Measurements from ENCODE around the gene C1orf105. TPM values are rescaled to one million over a fixed set of nuclear protein-coding genes. Genes with fewer than 3 reads are reported as not detected.
A peak's percentile ranks its signal among the peaks of the same experiment; 100 is the strongest.

C1orf105 gene
- total RNA-seq, 1 experiment from 2014 or later = not detected

GRCh38 chr1:172442843-172443565 is 22.5 kb downstream of the C1orf105 start:
- H3K36me3 ChIP-seq = peaks cover 11% of the 10 kb centered on the region
- H3K27me3 ChIP-seq = no peaks in the 10 kb centered on the region
- H3K4me3 ChIP-seq = peak overlapping the region; percentile 90
- no peak for DNase-seq
- no peaks in the 10 kb centered on the region for H3K9me3 ChIP-seq

DNA sequence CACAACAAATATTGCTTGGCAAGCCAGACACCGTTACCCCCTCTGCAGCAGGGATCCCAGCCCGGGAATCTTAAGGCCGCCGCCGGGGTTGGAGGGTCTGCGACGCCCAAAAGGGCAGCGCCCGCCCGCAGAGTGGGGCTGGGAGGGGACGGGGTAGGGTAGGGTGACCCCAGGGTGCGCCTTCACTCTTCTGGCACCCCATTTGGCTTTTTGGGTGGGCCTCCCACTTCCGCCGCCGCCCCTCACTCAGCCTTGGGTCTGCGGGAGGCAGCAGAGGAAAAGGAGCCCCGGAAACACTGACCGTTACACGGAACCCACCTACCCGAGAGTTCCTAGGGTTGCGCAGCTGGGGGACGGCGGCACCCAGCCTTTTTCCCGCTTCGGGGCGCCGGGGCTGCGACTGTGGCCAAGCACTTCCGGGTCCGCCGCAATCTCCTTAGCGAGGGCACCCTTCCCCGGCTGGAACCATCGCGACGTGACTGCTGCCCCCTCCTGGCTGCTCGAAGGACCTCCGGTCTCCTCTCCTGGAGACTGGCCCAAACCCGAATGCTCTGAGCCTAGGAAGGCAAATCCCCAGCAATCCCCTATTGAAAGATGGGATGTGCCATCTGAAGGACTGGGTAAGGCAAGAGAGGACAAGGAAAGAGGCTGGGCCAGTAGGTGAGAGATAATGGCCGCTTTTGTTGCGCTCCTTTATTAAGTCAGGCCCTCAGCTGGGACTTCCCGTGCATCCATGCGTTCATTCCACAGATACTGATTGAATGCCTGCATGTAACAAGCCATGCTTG is 23.4 kb downstream of the C1orf105 start, which contains the start of gene PIGC:
TSS of gene PIGC (minus strand) at position 404 of the 788 bp plus-strand sequence. CDS start 1,447 bp downstream, outside the sequence.
- peak; percentile 90 for DNase-seq

DNA sequence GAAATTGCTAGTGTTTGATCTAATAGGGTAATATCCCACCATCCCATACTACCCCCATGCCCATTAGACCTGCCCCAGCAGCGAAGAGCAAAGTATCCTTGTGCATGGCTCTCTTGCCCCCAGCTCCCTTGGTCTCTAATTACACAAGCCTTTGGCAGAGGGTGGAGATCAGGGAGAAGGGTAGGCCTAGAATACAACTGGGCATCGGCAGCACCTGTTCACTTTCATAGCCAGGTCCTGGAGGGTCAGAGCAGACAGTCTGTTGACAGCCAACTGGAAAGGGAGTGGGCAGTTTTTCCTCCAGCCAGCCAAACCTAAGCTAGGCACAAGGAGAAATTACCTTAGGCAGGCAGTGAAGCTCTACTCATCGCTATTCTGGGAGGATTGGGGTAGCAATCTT is 26.1 kb downstream of the C1orf105 start:
- H3K9me3 ChIP-seq = no peaks in the 10 kb centered on the region
- peaks cover 8% of the 10 kb centered on the region for H3K36me3 ChIP-seq
- no peak overlapping the region for H3K4me3 ChIP-seq
- no peak for DNase-seq
- H3K27me3 ChIP-seq = no peaks in the 10 kb centered on the region

More for the DNA sequence above, 23.4 kb downstream of the C1orf105 start, which contains the start of gene PIGC:
- H3K9me3 ChIP-seq = no peaks in the 10 kb centered on the region
- no peaks in the 10 kb centered on the region for H3K27me3 ChIP-seq
- peaks cover 11% of the 10 kb centered on the region for H3K36me3 ChIP-seq
- H3K4me3 ChIP-seq = peak within 1 kb of the TSS; percentile 90

DNA sequence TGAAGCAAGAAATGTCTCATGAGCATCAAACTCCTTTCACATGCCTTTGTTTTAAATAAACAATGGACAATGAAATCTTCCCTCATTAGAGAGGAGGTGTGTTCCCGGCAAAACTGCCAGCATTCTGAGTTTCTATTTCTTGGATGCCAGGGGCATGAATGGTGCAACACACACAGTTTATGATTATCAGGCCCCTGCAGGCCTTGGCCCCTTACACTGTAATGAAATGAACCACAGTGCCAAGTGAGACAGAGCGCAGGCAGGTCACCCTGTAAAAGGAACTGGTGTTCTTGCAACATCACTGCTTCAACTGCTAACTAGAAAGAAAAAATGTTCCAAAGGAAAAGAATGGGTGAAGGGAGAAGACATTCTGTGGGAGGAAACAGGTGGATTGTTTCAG is 27.2 kb downstream of the C1orf105 start:
- H3K4me3 ChIP-seq = no peak overlapping the region
- H3K36me3 ChIP-seq = peaks cover under 1% of the 10 kb centered on the region
- no peaks in the 10 kb centered on the region for H3K27me3 ChIP-seq
- no peaks in the 10 kb centered on the region for H3K9me3 ChIP-seq
- no peak for DNase-seq

DNA sequence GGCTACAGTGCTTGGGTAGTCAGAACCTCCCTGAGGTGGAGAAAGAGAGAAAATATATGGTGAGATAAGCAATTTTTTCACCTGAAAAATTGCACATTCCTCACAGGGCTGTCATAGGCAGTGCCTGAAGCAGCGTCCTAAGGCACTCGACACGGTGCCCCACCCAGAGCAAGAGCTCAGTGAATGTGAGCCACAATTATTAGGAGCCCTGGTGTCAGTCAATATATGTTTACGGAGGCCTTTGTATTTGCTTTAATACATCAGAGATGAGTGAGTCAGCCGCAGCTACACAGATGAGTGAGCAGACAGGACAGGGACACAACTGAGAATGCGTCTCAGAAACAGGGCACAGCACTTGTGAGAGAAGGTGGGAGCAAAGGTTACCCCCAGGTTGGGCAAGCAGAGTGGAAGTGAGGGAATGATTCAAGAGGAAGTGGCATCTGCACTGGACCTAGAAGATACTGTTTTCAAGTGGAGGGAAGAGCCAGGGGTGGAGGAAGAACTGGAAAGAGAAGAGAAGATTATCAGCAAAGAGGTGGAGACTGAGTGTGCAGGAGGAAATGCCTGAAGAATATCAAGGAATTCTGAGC is 28.6 kb downstream of the C1orf105 start:
- Histone ChIP-seq H3K4me3 (no peak overlapping the region), H3K27me3 (no peaks in the 10 kb centered on the region), H3K36me3 (no peaks in the 10 kb centered on the region; the same call in 1 of the 2 replicates), H3K9me3 (no peaks in the 10 kb centered on the region)
- DNase-seq = no peak

DNA sequence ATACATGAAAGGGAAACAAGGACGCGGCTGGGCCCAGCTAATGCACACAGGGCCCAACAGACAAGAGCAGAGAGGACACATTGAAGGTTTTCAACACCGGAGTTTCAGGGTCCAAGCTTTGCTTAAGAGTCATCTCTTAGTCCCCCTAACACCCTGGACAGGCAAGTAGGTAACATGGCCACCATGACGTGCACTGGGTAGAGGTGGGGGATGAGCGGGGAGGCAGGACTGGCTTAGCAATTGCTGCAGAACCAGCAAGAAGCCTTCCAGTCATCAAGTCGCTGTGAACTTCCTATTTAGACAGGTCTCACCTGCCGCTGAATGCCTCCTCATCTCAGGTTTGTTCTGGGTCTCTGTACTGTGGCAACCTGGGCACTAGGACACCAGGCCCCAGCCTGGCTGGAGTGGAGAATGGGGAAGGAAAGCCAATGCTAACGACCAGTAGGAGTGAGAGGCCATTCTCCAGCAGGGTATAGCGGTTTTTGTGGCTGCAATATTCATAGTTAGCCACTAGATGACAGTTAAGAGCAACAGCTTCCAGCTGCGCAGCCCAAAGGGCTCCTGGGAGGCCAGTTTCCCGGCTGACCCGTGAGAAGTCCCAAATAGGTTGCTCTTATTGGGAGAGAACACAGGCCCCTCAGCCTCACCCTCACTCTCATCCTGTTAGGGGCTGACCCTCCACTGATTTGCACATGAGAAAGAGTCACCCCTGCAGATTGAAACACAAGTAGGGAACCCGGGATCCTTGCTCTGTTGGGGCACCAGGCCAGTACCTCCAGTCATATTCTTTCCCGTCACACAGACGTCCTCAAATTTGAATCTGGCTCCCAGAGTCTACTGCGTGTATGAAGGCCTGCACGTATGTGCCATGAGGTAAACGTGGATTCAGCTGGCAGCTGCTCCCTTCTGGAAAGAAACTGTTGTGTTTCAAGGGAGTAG is 29.4 kb downstream of the C1orf105 start:
- H3K4me3 ChIP-seq = no peak overlapping the region
- no peaks in the 10 kb centered on the region for H3K27me3 ChIP-seq
- no peaks in the 10 kb centered on the region for H3K9me3 ChIP-seq
- DNase-seq = peak; percentile 33
- H3K36me3 ChIP-seq = no peaks in the 10 kb centered on the region; the same call in 1 of the 2 replicates

GRCh38 chr1:172450524-172450885 is 30.0 kb downstream of the C1orf105 start:
- no peaks in the 10 kb centered on the region for H3K27me3 ChIP-seq
- no peaks in the 10 kb centered on the region; the same call in 1 of the 2 replicates for H3K36me3 ChIP-seq
- H3K4me3 ChIP-seq = no peak overlapping the region
- no peak for DNase-seq
- H3K9me3 ChIP-seq = no peaks in the 10 kb centered on the region

DNA sequence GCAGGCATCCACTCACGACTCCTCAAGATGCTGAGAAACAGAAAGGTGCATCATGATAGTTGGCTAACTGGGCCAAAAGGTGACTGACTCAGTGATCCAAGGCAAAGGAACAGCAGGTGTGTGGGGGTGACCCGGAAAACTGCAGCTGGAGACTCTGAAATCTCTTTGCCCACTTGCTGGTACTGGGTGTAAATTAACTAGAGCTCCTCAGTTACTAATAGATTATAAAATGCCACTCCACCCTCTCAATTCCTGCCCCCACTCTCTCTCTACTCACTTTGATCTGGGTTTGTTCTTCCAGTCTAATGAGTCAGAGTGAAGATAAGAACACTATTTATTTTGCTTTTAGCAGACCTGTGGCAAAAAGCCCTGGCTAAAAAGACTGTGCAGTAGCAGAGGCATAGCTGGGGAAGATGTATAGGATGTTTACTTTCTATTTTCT is 30.5 kb downstream of the C1orf105 start:
- no peaks in the 10 kb centered on the region; the same call in 1 of the 2 replicates for H3K36me3 ChIP-seq
- H3K9me3 ChIP-seq = no peaks in the 10 kb centered on the region
- DNase-seq = peak; percentile 37
- no peaks in the 10 kb centered on the region for H3K27me3 ChIP-seq
- no peak overlapping the region for H3K4me3 ChIP-seq

DNA sequence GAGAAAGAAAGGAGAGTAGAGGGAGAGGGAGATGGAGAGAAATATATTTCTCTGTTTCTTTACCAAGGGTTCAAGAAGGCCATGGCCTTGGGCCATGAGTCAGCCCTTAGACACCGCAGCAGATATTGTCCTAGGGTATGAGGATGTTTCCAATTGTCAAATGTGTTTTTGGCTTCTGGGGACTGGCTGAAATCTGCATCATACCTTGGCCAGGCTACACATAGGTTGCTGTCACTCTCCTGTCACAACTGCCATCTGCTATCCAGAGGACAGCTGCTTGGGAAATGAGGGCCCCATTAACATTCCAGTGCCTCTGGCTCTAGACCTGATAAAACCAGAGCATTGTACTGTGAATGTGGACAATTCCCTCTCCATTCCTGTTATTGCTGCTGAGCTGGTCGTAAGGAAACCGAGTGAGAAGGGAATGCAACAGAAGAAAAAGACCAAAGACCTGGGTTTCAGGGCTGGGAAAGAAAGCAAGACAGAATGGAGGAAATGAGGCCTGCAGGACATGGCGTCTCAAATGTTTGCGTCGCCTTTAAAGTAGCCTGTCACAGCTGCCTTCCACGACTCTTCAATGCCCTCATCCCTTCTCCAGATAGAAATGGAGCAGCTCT is 32.2 kb downstream of the C1orf105 start:
- no peaks in the 10 kb centered on the region; the same call in 1 of the 2 replicates for H3K36me3 ChIP-seq
- no peak for DNase-seq
- H3K27me3 ChIP-seq = no peaks in the 10 kb centered on the region
- H3K9me3 ChIP-seq = no peaks in the 10 kb centered on the region
- H3K4me3 ChIP-seq = no peak overlapping the region

DNA sequence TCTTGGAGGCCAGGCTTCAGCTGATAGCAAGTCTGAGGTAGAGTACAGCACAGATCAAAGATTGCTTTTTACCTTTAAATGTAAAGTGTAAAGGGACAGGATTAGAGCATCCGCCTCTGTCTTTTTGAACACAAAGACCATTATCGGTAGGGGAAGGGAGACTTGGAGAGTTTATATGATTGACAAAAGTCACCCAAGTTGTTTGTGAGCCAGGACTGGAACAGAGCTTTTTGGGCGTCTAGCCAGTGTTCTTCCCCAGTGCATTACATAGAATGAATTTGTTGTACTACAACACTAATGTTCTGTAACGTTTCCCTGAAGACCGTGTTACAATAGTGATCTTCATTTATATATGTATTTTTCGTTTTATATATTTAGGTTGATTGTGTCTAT is 32.7 kb downstream of the C1orf105 start:
- DNase-seq = no peak
- no peaks in the 10 kb centered on the region for H3K27me3 ChIP-seq
- no peak overlapping the region for H3K4me3 ChIP-seq
- no peaks in the 10 kb centered on the region; the same call in 1 of the 2 replicates for H3K36me3 ChIP-seq
- no peaks in the 10 kb centered on the region for H3K9me3 ChIP-seq

GRCh38 chr1:172453607-172454006 is 33.1 kb downstream of the C1orf105 start:
- no peak overlapping the region for H3K4me3 ChIP-seq
- DNase-seq = no peak

GRCh38 chr1:172455451-172455850 is 35.0 kb downstream of the C1orf105 start:
- H3K4me3 ChIP-seq = no peak overlapping the region
- H3K9me3 ChIP-seq = no peaks in the 10 kb centered on the region
- no peaks in the 10 kb centered on the region for H3K27me3 ChIP-seq
- DNase-seq = no peak
- no peaks in the 10 kb centered on the region; the same call in 1 of the 2 replicates for H3K36me3 ChIP-seq

More at GRCh38 chr1:172453607-172454006, 33.1 kb downstream of the C1orf105 start:
- Histone ChIP-seq H3K36me3 (no peaks in the 10 kb centered on the region; the same call in 1 of the 2 replicates), H3K9me3 (no peaks in the 10 kb centered on the region), H3K27me3 (no peaks in the 10 kb centered on the region)

- H3K4me3 ChIP-seq = no peak overlapping the region
- H3K27me3 ChIP-seq = no peaks in the 10 kb centered on the region
- no peaks in the 10 kb centered on the region; the same call in 1 of the 2 replicates for H3K36me3 ChIP-seq
- no peak for DNase-seq
- H3K9me3 ChIP-seq = no peaks in the 10 kb centered on the region
Measured at GRCh38 chr1:172456344-172456769, 35.9 kb downstream of the C1orf105 start.

GRCh38 chr1:172457479-172458130 is 37.1 kb downstream of the C1orf105 start:
- no peaks in the 10 kb centered on the region; the same call in 1 of the 2 replicates for H3K36me3 ChIP-seq
- H3K4me3 ChIP-seq = no peak overlapping the region
- H3K9me3 ChIP-seq = no peaks in the 10 kb centered on the region
- DNase-seq = no peak
- H3K27me3 ChIP-seq = no peaks in the 10 kb centered on the region

DNA sequence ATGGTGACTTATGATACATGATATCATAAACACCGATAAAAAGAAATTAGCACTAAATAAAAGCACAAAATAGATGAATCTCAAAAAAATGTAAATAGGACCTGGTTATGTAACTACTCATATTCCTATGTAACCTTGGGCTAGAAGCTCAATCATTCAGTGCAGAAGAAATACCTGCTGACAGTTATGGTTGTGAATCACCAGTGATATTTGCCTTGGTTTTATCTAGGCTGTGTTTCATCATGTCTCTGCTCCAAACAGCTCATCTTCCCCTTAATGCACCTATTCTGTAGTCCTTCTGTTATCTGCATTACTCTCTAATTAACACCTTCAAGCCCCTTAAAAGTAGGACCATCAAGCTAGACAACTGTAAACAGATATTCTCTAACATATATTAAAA is 39.7 kb downstream of the C1orf105 start:
- Histone ChIP-seq H3K9me3 (no peaks in the 10 kb centered on the region), H3K36me3 (no peaks in the 10 kb centered on the region), H3K4me3 (no peak overlapping the region), H3K27me3 (no peaks in the 10 kb centered on the region)
- DNase-seq = no peak
